ENCODE results near the gene LYVE1.

Gene LYVE1, protein sequence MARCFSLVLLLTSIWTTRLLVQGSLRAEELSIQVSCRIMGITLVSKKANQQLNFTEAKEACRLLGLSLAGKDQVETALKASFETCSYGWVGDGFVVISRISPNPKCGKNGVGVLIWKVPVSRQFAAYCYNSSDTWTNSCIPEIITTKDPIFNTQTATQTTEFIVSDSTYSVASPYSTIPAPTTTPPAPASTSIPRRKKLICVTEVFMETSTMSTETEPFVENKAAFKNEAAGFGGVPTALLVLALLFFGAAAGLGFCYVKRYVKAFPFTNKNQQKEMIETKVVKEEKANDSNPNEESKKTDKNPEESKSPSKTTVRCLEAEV

DNA sequence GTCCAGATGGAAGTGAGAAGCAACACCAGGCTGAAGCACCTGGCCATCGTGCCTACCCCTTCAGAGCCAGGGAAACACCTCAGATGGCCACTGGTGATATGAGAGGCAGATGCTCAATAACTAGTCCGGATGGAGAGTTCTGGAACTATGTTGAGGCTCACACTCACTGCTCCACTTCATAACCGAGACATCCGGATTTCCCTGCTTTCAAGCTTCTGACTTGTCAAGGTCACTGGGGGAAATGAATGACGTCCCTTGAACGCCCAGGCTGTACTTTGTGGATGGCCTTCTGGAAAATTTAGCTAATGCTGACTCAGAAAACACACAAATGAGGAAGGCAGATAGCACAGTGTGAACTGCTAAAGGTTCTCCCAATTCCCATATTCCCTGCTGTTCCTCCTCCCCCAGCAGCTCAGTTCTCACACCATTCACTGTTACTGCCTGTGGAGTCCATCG is at the start of gene LYVE1:
Gene LYVE1 (minus strand): TSS at position 180 of the 456 bp plus-strand sequence. CDS start 133 bp downstream, at position 47.
- no peak for DNase-seq
- intact Hi-C loops (cut with DNase I): loop anchor here (10.0 kb wide), 1 partner anchor 166 kb away; no protein-coding TSS in a partner anchor

DNA sequence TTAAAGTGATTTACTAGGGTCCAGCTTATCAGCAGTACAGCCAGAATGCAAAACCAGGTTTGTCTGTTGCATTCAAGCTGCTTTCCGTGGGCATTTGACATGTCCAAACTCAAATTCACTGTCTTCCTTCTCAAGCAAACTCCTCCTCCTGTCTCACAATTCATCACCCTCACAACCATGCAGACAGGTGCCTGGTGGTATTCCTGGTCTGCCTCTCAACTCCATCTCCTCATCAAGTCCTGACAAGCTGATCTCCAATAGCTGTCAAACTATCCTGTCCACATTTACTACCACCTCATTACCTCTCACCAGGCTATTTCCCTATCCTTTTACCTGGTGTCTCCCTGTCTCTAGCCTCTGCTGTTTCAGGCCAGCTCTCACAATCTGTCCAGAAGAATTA is 49.1 kb upstream of the LYVE1 start:
- intact Hi-C loops (cut with DNase I): no loop called here
- DNase-seq: peak in 1 of 10 donors; percentile 7

DNA sequence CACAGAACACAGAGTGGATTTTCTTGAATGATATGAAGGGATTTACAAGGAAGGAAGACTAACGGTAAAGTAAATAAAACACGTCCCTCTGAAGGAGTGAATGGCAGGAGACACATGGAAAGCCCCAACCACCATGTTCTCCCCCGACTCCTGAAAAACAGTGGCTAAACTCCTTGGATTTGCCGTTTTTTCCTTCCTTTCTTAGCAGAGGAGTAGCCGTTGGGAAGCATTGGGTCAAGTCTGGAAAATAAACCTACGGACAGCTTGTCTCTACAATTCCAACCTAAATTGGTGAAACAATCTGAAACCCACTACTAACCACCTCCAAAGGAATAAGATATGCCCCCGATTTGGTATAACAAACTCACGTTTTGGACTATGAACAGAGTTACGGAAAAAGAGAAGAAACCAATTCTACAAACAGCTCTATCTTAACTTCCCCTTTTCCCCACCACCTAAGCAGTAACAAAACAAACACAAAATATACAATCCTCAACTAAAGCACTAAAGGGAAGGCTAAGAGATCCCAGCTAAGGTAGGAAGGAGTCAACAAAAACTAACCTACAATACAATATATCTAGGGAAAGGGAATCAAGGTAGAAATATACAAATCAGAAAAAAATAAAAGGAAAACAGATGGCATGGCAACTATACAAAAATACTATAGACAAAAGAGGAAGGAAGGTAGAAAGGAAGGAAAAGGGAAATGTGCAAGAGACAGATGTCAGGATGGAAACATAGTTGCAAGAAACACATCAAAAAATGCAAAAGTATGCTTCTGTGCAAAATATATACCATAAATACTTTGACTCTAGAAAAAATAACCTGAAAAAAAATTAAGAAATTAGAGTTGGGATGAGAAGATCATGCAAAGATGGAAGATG is 43.8 kb upstream of the LYVE1 start:
- intact Hi-C loops (cut with DNase I): no loop called here
- no peak for DNase-seq

DNA sequence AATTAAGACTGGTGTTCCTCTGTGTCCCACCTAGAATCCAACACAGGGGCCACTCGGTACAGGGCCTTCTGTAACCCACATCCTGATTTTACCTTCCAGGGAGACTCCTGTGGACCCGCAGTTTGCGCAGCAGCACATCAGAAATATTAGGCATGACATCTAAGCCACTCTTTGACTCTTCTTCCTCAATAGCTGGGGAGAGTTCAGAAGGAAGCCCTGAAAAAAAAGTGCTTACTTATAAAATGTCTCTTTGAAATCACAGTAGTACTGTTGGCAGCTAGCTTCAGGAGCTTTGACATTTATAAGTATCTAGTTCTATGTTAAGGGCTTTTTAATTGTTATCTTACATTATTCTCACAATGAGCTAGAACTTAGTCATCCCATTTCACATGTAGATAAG is 41.2 kb upstream of the LYVE1 start:
- DNase-seq: no peak
- intact Hi-C loops (cut with DNase I): no loop called here

DNA sequence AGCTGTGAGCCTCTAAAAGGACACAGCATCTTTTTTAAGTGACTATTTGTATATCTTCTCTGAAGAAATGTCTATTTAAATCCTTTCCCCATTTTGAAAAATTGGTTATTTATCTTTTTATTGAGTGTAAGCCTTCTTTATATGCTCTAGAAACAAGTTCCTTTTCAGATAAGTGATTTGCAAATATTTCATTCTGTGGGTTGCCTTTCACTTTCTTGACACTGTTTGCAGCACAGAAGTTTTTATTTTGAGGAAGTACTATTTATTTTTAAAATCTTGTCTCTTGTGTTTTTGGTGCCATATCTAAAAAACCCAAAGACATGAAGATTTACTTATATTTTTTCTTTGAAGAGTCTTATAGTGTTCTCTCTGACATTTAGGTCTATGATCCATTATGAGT is 40.1 kb upstream of the LYVE1 start:
- intact Hi-C loops (cut with DNase I): no loop called here
- no peak for DNase-seq

DNA sequence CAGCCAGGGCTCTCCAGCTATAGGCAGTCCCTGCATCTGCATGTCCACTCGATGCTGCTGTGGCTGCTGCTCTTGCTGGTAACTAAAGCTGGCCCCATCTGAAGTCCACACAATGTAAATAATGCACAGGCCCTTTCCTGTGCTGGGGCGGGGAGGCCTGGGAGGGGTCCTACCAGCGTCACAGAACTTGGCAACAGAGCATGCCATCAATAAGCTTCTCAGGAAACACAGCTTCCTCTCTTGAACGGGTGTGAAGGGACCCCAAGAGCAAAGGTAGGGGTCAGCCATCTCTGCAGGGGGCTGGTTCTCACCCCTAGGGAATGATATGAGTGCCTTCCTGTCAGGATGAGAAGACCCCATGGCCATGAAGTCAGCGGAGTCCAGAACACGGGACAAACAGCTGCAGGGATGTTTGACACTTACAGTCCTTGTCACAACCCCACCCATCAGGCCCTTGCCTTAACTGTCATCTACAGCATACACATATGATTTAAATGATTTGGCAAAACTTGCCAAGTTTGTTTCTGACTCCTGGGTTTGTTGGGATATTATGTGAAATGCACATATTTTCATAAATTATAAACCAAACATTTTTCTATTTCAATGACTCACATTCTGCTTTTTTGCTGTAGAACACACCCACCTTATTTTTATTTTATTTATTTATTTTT is 39.1 kb upstream of the LYVE1 start:
- intact Hi-C loops (cut with DNase I): no loop called here
- DNase-seq: peak in 1 of 10 donors; percentile 62

DNA sequence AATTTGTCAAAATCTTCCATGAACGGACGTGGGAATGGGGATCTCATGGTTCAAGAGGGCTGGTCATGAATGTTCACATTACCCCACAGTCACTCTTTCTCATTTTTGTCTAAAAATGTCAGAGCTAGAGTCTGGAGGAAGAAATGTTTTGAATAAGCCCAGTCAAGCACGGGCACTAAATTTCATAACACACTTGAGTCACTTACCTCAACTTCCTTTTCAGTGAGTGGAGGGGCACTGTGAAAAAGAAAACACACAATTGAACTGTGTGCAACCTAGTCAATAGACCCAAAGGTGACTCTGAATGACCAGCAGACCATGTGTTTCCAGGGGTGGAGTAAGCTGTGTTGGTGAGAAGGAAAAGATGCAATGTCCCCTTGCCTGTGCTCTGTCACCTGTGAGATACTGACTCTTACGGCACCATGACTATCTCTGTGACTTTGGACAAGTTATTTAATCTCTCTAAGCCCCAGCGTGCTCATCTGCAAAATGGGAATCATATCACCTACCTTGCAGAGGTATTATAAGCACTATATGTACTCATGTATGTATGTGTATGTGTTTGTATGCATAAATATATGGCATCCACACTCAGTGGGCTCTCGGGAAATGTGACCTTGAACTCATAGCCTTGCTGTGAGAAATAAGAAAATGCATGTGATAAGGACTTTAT is 38.2 kb upstream of the LYVE1 start:
- no peak for DNase-seq
- intact Hi-C loops (cut with DNase I): no loop called here

DNA sequence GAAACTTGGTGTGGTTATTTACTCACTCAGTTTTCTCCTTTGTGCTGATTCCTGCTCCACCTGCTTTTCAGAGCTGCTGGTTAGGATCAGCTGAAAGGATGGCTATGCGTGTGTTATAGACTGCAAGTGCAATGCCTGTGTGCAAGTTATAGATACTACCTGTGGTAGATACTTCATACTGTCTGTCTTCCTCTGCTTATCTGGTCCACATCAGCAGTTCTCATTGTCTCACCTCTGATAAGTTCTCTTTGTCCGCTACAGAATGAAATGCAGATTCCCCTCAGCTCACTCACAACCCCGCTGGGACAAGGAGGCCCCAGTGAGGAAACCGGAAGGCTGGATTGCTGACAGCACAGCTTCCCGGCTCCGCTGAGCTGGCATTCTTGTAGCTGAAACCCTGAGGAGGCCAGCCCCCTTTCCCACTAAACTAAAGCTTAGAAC is 37.5 kb upstream of the LYVE1 start:
- intact Hi-C loops (cut with DNase I): no loop called here
- peak in 2 of 10 donors; percentile 61 to 84 for DNase-seq

DNA sequence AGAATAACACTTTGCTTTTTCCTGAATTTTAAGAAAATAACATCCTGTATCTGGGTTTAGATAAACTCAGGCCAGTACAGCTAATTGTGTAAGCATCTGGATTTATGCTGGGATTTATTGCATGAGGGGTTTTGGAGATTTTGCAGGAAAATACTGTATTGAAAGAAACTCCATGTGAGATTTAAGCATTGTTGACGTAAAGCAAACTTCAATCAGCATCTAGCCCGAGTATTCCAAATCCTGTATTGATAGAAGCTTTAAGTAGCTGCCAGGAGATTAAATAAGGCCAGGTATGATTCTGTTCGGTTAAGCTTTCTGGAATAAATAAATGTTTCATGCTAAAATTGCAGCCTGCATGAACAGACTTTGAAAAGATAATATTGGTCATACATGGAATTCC is 36.3 kb upstream of the LYVE1 start:
- no peak for DNase-seq
- intact Hi-C loops (cut with DNase I): no loop called here

DNA sequence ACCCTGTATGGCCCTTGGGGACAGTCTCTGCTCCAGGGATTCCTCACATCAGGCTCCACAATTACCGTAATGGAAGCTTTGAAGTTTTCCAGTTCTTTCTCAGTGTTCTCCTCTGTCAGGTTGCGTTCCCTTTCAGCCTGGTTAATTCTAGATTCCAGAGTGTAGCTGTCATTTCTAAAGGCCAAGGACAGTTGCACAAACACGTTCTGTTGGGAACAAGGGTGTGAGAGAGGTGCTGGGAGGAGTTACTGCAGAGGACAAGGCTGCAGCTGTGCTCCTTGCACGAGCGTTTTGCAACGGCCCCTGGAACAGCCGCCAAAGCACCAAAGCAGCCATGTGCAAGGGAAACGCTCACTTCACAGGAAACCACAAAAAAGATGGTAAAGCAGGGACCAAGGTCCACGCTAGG is 35.9 kb upstream of the LYVE1 start:
- peak in 1 of 10 donors; percentile 79 for DNase-seq
- intact Hi-C loops (cut with DNase I): no loop called here

DNA sequence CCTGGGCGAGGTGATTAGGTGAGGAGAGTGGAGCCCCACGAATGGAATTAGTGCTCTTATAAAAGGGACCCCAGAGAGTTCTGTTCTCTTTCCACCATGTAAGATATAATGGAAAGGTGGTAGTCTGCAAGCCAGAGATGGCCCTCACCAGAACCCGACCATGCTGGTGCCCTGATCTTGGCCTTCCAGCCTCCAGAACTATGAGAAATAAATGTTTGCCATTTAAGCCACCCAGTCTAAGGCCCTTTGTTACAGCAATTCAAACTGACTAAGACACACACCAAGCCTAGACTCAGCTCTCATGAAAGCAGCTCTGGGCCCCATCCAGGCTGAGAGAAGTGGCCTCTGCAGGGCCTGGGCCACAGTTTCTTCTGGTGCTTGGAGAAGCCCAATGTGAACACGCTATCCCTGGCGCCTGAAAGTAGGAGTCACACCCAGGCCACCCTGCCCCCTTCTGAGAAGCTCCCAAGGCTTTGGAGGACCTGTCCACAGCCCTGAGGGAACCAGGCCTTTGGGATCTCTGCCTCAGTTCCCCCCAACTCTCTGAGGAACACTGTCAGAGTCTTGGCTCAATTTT is 35.3 kb upstream of the LYVE1 start:
- intact Hi-C loops (cut with DNase I): no loop called here
- peak in 1 of 10 donors; percentile 60 for DNase-seq

DNA sequence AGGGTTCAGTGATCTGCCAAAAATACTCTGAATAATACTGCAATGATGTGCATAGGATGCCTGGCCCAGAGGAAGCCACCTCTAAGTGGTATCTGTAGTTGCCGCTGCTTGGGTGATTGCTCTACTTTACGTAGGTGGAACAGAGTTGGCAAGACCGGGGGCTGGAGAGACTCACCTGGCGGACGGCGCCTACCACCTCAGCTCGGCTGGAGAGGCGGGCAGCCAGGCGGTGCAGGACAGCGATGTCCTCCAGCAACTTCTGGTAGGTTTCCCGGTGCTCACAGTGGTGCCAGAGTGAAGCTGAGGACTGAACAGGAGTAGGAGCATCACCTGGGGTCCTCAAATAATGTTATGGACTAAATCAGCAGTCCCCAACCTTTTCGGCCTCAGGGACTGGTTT is 34.5 kb upstream of the LYVE1 start:
- DNase-seq: peak in 1 of 10 donors; percentile 71
- intact Hi-C loops (cut with DNase I): no loop called here

DNA sequence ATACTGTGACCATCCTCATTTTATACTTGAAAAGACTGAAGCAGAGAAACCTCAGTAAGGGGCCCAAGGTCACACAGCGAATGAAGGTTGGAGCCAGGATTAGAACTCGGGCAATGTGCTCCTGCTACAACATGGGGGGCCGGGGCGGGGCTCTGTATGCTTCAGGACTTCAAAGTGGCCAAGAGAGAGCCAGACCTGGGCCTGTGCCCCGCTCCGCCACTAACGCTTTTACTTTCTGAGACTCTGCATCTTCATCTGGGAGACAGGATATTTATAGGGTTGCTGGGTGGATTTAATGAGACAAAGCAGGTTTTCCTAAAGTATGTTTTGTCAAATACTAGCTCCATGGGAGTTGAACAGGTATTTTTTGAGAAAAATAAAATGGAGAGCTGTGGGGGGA is 33.9 kb upstream of the LYVE1 start:
- DNase-seq: peak in 2 of 10 donors; percentile 53 to 78
- intact Hi-C loops (cut with DNase I): no loop called here

DNA sequence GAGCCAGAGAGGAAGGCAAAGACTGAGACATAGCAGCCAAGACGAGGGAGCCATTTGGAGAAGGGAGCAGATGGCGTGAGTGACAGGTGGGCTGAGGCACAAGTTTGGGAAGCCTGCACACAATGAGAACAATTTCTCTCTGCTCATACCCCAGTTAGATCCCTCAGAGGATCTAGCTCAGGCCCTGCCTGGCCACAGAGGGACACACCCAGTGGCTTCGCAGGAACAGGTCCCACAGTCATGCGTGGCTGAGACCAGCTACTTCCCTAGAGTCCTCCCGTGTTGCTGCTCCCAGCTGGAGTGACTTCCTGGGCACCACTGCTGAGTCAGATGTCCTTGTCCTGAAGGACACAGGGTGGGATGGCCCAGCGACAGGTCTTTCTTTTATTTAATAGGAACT is 33.4 kb upstream of the LYVE1 start:
- DNase-seq: peak in 2 of 10 donors; percentile 55 to 57
- intact Hi-C loops (cut with DNase I): no loop called here

DNA sequence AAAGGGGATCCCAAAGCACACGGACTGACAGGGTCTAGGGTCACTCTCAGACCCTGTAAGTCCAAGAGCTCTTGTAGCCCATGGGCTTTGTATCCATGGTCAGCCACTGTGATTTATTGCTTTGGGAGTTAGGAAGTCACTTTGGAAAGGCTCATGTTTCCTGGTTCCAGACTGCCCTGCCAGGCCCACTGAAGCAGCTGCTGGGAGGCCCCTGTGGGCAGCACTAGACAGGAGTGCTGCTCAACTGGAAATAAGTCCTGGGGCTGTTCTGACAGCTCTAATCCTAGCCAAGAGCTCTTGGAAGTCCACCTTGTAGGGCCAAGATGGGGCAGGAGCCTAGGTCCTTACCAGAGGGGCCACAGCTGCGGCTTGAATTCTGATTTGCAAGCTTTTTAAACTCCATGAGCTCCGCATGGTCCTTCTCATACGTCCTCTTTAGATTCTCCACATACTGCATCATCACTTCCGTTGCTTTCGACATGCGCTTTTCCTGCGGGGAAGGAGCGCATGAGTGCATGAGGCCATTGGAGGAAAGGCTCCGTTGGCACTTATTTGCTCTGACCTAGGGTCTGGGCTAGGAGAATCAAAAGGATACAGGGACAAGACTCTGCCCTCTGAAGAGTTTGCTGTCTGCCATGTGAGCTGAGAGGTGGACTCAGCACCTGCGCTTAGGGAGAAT is 32.2 kb upstream of the LYVE1 start:
- intact Hi-C loops (cut with DNase I): no loop called here
- peak in 1 of 10 donors; percentile 61 for DNase-seq

DNA sequence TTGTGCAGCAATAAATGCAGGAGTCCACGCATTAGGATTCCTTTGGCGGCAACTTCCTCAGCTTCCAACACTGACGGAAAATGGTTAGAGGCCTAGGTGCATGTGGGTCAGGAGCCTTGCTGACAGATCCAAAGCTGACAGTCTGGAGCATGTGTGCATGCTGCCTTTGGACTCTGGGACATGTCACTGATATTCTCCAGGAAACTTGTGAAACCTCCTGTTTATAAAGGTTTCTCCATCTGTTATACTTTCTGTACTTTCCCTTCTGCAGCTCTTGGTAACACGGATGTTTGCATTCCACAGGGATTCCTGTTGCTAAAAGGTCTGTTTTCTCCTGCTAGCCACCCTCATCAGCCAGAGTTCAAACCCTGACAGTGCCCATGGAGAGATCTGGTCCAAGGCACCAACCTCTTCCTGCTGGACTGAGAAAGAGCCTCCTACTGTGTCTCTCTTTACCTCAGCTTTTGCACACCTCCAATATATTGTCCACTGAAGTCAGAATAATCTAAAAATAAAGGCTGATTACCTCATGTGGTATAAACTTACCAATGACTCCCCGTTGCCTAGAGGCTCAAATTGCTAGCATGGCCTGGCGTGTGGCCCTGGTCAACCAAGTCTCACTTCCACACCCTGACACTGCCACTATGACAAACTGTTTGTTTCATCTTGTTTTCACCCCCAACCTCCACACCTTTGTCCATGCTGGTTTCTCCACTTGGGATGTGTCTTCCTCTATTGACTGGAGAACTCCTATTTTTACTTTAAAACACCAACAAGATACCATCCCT is 31.1 kb upstream of the LYVE1 start:
- intact Hi-C loops (cut with DNase I): no loop called here
- DNase-seq: no peak

DNA sequence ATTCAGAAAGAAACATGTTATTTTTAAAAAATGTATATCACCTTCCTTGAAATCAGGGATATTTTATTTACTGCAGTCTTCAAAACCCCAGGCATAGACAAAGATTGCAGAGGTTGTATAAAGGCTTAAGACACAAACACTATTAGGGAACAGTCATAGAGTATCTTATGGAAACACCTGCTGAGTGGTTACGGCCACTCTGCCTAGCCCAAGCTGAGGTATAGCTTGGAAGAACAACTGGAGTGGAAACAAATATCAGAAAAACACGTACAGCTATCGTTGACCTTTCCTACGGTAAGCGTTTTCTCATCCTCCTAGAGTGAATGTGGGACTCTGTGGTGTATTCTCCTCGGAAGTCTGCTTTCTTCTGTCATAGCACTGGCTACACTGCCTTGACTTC is 30.4 kb upstream of the LYVE1 start:
- intact Hi-C loops (cut with DNase I): no loop called here
- DNase-seq: no peak

DNA sequence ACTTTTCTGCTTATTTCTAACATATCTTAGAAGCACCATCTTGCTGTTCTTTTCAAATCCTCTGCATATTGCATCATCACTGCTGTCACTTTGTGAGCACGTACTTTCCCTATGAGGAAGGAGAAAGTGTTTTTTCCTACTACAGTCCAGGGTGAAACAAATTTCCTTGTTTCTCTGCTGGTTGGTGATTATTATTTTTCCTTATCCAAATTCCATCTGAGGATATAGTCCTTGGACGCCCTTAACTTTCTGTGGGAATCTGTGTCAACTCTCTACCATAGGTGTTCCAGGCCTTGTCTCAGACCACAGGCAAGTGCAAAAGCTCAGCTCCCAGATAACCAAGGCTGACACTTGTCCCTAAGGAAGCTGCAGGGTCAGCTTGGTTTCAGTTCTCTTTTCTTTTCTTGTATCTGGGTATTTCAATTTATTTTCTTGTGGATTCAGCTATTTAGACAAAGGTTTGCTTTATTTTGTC is 29.4 kb upstream of the LYVE1 start:
- intact Hi-C loops (cut with DNase I): no loop called here
- no peak for DNase-seq
